Lung (tissue), 13 donors: Measurements from ENCODE around the gene SESN1. TPM values are rescaled to one million over a fixed set of nuclear protein-coding genes. Genes with fewer than 3 reads are reported as not detected.

ENCODE experiments used
- ATAC-seq: fragments of 200-7000 bp; cut with Tn5 transposase; one replicate; pipeline ENCODE4 v1.9.1; 2020; ENCODE audit warnings: moderate number of reproducible peaks; ENCODE audit not compliant: insufficient read depth, low FRiP score
- DNase-seq, 3 donors: peaks; one replicate each; pipeline ENCODE4 v3.0.0-alpha.2; 2013 to 2017
- H3K27ac ChIP-seq, 2 donors: one replicate each; pipeline ENCODE4 v1.5.1; 2013; ENCODE audit warnings: mild to moderate bottlenecking in 2 of 2, moderate library complexity in 2 of 2, control low read depth in 1 of 2, inconsistent platforms in 1 of 2, low read depth in 1 of 2, low read length in 1 of 2
- H3K27me3 ChIP-seq, 3 donors: one replicate each; pipeline ENCODE4 v1.5.1; 2013; ENCODE audit warnings: low read length in 2 of 3; ENCODE audit not compliant: control insufficient read depth in 3 of 3, insufficient read depth in 3 of 3
- H3K36me3 ChIP-seq, 4 donors: one replicate each; pipeline ENCODE4 v1.5.1; 2013; ENCODE audit warnings: low read length in 4 of 4, mild to moderate bottlenecking in 1 of 4, moderate library complexity in 1 of 4; ENCODE audit not compliant: control insufficient read depth in 4 of 4, insufficient read depth in 4 of 4
- H3K4me1 ChIP-seq, 5 donors: one replicate each; pipeline ENCODE4 v1.5.1; 2013; ENCODE audit warnings: low read length in 5 of 5, mild to moderate bottlenecking in 2 of 5, moderate library complexity in 1 of 5; ENCODE audit not compliant: control insufficient read depth in 5 of 5, insufficient read depth in 5 of 5
- H3K4me3 ChIP-seq: one replicate; pipeline ENCODE4 v1.5.1; 2013; ENCODE audit warnings: mild to moderate bottlenecking, control low read depth, moderate library complexity
- H3K9ac ChIP-seq, 2 donors: one replicate each; pipeline ENCODE4 v1.5.1; 2013; ENCODE audit warnings: low read length in 2 of 2, control low read depth in 1 of 2; ENCODE audit not compliant: insufficient read depth in 1 of 2
- H3K9me3 ChIP-seq, 4 donors: one replicate each; pipeline ENCODE4 v1.5.1; 2013; ENCODE audit warnings: low read length in 3 of 4, mild to moderate bottlenecking in 1 of 4, moderate library complexity in 1 of 4; ENCODE audit not compliant: control insufficient read depth in 4 of 4, insufficient read depth in 3 of 4
- WGBS, 2 donors: extraction: QIAGEN DNeasy Blood & Tissue Kit; methylation state at CpG; one replicate each; pipeline ENCODE4 v1.1.7; 2013; 5-methylcytosine and 5-hydroxymethylcytosine counted together
- polyA plus RNA-seq, 2 donors: library from polyadenylated mRNA; stranded (reverse); fragments of 200-250 nt; gene quantifications; one replicate each; pipeline ENCODE4 v1.2.1, GENCODE V29; 2013
- small RNA-seq: library from RNA; depleted of rRNA; stranded (forward); fragments of <200 nt; gene quantifications from one replicate; pipeline ENCODE3, GENCODE V24; 2014; ENCODE audit warnings: low replicate concordance
- total RNA-seq, 2 donors: library from RNA; depleted of rRNA in 1 of 2; stranded (reverse); fragments of >200 nt in 1 of 2; gene quantifications; one replicate each; pipeline ENCODE4 v1.2.1, GENCODE V29; 2014 to 2021
- TF ChIP-seq, protein P1 (sequence below): IDR thresholded peaks from 2 replicates; pipeline ENCODE4 v1.5.1; 2012; ENCODE audit warnings: mild to moderate bottlenecking; ENCODE audit errors: control extremely low read depth, extremely low read depth
- donor health status: control.
- donor health status: control.
- donor health status: Bipolar disorder and iron deficiency.
- donor health status: healthy.
- donor health status: DM: yes; HTN: yes; CAD: no.

The SESN1 gene
- total and polyA plus RNA-seq, 4 donors: 12.9 to 69.8 (median 21.0) TPM

- no peak for ATAC-seq
- no peak for DNase-seq
- Histone ChIP-seq H3K4me3 (no peak overlapping the region), H3K27ac (no peak overlapping the region), H3K27me3 (no peaks in the 10 kb centered on the region), H3K36me3 (no peaks in the 10 kb centered on the region), H3K4me1 (peaks cover 5 to 25% (median 20%) of the 10 kb centered on the region in 5 donors), H3K9me3 (no peaks in the 10 kb centered on the region), H3K9ac (no peak overlapping the region)
- TF ChIP-seq, protein P1, sequence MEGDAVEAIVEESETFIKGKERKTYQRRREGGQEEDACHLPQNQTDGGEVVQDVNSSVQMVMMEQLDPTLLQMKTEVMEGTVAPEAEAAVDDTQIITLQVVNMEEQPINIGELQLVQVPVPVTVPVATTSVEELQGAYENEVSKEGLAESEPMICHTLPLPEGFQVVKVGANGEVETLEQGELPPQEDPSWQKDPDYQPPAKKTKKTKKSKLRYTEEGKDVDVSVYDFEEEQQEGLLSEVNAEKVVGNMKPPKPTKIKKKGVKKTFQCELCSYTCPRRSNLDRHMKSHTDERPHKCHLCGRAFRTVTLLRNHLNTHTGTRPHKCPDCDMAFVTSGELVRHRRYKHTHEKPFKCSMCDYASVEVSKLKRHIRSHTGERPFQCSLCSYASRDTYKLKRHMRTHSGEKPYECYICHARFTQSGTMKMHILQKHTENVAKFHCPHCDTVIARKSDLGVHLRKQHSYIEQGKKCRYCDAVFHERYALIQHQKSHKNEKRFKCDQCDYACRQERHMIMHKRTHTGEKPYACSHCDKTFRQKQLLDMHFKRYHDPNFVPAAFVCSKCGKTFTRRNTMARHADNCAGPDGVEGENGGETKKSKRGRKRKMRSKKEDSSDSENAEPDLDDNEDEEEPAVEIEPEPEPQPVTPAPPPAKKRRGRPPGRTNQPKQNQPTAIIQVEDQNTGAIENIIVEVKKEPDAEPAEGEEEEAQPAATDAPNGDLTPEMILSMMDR: no peak
- 96 to 98% methylated on average over 5 of the region's 5 CpGs for WGBS, 2 donors
Observed at GRCh38 chr6:108940741-108941140, 153.9 kb downstream of the SESN1 start.

DNA sequence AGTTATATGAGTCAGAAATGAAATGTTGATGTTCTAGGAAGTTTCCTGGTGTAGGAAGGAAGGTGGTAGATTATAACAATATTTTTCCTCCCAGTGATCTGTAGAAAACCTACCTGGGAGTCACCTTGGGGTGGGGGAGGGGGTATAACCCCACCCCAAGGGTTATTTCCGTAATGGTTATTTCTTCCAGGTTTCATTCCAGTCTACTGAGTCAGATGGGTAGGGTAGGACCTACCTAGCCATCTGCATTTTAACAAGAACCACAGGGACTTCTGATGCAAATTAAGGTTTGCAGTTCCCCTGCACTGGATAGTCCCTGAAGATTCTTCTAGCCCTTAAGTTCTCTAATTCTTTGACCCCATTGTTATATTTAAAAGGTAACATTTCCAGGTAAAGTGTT lies 157.5 kb downstream of the SESN1 start:
- peaks cover 0 to 5% (median 1%) of the 10 kb centered on the region in 5 donors for H3K4me1 ChIP-seq
- no peak overlapping the region for H3K4me3 ChIP-seq
- no peaks in the 10 kb centered on the region for H3K27me3 ChIP-seq
- ATAC-seq: no peak
- DNase-seq: no peak
- H3K9ac ChIP-seq: no peak overlapping the region
- H3K27ac ChIP-seq: no peak overlapping the region
- H3K36me3 ChIP-seq: no peaks in the 10 kb centered on the region
- no peaks in the 10 kb centered on the region for H3K9me3 ChIP-seq
- 94 to 96% methylated on average over 1 of the region's 1 CpG for WGBS, 2 donors
- TF ChIP-seq, protein P1: no peak

Small RNAs within 50 kb of the gene (small RNA-seq; reads per million reads assigned to genes)
- not detected for gene RNU6-653P

Other genes starting within 250 kb of the SESN1 start
- 10 to 100 TPM; 11.7 to 16.5 TPM for gene ARMC2, start 246.4 kb downstream of the SESN1 start, total RNA-seq
- 1 to 10 TPM; 2.9 to 3.0 TPM for gene ARMC2, start 246.4 kb downstream of the SESN1 start, polyA plus RNA-seq
- gene CEP57L1, start 661 bp upstream of the SESN1 start, total RNA-seq: 10 to 100 TPM in 1 of 2 donors, 1 to 10 TPM in 1; 9.3 to 44.3 TPM
- gene CEP57L1, start 661 bp upstream of the SESN1 start, polyA plus RNA-seq: 1 to 10 TPM; 4.8 to 7.1 TPM